Hepatic stellate cell (primary cell): ENCODE data around the gene PGC.
"Not testable (repeated sequence)": the region's sequence is repeated elsewhere in the genome, so short reads cannot be mapped to it uniquely, and the experiment has no call there.

Experiments used
- DNase-seq: peaks from one replicate; pipeline ENCODE4 v3.0.0; 2011; ENCODE audit warnings: low spot score

PGC gene

GRCh38 chr6:41775293-41775882 lies 28.2 kb upstream of the PGC start:
- DNase-seq = no peak

- no peak for DNase-seq
Observed at GRCh38 chr6:41774841-41775240, 27.6 kb upstream of the PGC start.

- no peak for DNase-seq
Observed at GRCh38 chr6:41771058-41771983, 24.1 kb upstream of the PGC start.

GRCh38 chr6:41770381-41771057 lies 23.3 kb upstream of the PGC start:
- DNase-seq = no peak

GRCh38 chr6:41769376-41769775 lies 22.2 kb upstream of the PGC start:
- DNase-seq = no peak

GRCh38 chr6:41768545-41769308 lies 21.5 kb upstream of the PGC start:
- no peak for DNase-seq

GRCh38 chr6:41767112-41767833 lies 20.1 kb upstream of the PGC start:
- peak; percentile 49 for DNase-seq

- not testable (repeated sequence) for DNase-seq
Observed at GRCh38 chr6:41766043-41766664, 19.0 kb upstream of the PGC start.

- DNase-seq = no peak
Observed at GRCh38 chr6:41763470-41763869, 16.3 kb upstream of the PGC start.

- no peak for DNase-seq
Observed at GRCh38 chr6:41759905-41760579, 12.8 kb upstream of the PGC start.

- DNase-seq = no peak
Observed at GRCh38 chr6:41759106-41759904, 12.1 kb upstream of the PGC start.

- no peak for DNase-seq
Observed at GRCh38 chr6:41758641-41759035, 11.4 kb upstream of the PGC start.

- DNase-seq = no peak
Observed at GRCh38 chr6:41757931-41758640, 10.9 kb upstream of the PGC start.

- no peak for DNase-seq
Observed at GRCh38 chr6:41757271-41757670, 10.1 kb upstream of the PGC start.

- no peak for DNase-seq
Observed at GRCh38 chr6:41756354-41756753, 9.2 kb upstream of the PGC start.

- no peak for DNase-seq
Observed at GRCh38 chr6:41755895-41756294, 8.7 kb upstream of the PGC start.

- DNase-seq = no peak
Observed at GRCh38 chr6:41750374-41750773, 3.2 kb upstream of the PGC start.

GRCh38 chr6:41748542-41748941 lies 1.3 kb upstream of the PGC start:
- DNase-seq = no peak

- DNase-seq = no peak
Observed at GRCh38 chr6:41748102-41748477, 893 bp upstream of the PGC start.
